ENCODE measurements around the gene ZBTB7C.

ZBTB7C gene

DNA sequence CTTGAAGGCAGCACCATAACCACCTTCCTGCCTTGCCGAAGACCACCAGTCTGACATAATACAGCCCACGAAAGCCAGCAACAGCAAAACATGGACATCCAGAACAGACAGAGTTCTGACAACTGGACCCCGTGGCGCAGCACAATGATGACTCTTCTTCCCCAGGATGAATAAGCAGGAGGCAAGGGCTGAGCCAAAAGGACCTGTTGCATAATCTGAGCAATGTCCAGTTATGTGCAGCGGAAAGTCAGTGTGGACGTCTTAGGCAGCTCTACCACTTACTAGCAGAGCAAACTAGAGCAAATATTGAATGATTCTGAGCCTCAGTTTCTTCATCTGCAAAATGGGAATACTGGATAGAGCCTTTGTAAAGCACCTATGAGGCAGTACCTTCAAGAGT is 225.1 kb downstream of the ZBTB7C start:
- no peak for DNase-seq

DNA sequence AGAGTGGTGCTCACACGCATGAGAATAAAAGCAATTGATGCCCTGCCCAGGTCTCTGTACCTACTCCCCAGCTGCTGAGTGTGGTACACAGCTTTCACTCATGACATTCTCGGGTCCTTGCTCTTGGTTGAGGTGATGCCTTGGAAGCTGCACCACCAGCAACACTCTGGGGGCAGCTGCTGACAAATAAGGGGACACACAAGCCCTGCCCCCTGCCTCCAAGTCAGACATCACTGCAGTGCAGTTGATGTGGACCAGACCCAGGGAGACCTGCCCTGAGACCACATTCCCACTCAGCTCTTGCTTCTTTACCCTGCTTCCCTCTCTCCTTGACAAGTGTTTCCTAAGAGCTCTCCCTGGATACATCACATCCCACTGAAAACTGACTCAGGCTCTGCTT is 225.6 kb downstream of the ZBTB7C start:
- no peak for DNase-seq

DNA sequence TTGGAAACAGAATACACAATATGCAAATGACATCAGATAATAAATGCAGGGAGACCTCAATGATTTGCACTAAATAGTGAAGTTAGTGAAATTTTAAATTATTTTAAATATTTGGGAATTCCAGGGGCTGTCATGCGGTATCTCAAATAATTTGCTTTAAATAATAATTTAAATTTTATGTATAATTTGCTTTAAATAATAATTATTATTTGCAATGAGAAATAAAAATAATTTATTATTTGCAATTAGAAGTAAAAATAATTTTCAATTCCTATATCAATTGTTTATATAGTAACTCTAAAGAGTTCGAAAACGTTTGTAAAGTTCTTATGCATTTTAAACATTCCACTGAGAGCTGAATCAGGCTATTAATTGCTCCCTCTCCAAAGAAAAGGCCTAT is 226.4 kb downstream of the ZBTB7C start:
- no peak for DNase-seq

DNA sequence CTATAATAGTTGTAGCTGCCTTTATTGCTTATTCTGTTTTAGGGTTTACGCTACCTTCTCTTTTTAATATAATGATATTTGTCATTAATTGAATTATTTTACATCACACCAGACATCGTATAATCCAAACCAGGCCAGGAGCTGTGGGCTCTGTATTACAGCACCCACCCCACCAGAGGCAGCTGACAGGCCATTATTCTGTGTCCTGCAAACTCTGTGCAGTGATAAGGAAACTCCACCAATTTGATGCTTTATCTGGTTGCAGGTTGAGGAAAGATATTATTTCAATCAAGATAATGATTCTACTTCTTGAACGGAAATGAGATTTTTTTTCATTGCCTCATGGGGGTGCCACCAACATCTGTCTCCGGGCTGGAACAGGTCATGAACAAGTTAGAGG is 227.3 kb downstream of the ZBTB7C start:
- DNase-seq, result no peak

DNA sequence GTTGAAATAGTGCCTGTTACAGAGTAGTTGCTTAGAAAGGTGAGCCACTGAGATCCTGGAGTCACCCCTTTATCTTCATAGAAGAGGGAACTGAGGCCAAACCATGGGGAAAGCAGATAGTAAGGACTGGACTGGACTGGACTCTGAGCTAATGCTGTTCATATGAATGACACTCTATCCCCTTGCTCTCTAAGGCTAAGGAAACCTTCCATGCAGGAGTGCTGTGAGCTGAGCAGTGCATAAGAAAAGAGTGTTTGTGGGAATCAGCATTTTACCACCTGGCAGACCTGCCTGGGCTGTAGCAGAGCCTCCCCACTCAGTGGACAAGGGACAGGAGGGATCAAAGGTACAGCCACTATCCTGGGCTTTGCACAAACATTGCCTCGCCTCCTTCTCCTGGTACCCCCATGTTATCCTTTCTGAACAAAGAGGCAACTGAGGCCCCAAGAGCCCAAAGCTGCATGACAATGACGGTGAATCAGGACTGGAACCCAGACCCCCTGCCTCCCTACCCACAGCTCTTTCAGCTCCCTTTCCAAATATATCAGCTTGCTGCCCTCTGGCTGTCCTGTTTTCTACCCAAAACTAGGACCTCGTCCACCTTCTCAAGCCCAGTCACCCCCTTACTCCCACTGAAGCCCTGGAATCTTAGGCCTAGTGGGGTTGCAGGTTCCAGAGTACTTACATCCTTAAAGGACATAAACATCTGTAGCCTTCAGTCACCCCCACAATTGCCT is 227.9 kb downstream of the ZBTB7C start:
- DNase-seq, result no peak

DNA sequence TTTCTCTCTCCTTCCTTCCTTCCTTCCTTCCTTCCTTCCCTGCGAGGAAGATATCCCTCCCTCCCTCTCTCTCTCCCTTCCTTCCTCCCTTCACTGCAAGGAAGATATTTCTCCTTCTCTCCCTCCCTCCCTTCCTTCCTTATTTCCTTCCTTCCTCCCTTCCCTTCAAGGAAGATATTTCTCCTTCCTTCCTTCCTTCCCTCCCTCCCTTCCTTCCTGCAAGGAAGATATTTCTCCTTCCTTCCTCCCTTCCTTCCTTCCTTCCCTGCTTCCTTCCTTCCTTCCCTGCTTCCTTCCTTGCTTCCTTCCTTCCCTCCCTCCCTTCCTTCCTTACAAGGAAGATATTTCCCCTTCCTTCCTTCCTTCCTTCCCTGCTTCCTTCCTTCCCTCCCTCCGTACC is 229.5 kb downstream of the ZBTB7C start:
- DNase-seq, result no peak

DNA sequence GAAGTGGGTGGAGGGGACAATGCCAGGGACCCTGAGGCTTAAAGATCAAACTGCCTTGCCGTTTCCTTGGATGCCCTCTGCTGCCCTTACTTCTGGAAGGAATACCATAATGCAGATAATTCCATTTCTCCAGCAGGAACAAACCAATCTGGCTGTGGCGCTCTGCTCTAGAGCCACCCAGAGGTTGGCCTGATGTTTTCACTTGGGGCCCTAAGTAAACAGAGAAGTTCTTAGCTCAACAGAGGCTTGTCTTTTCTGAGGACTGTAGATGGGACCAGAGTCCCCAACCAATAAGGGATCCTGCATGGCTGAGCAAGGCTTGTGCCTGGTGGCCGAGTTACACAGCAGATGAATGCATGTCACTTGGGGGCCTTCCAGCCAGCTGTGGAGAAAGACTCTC is 230.2 kb downstream of the ZBTB7C start:
- no peak for DNase-seq

DNA sequence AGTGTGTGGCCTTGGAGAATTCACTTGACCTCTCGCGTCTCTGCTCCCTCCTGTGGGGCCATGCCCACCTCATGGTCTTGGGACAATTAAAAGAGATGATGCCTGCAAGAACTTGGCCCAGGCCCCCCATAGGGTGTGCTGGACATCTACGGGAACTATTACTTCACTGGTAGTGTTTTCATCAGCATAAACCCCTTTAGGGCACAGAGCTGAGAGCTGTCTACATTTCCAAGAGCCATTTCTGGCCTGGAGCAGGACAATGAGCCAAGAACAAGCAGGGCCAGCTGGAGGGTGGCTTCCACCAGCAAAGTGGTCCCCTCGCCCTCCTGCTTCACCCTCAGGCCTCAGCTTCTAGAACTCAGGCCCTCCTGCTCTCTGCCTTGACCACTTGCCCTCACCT is 232.3 kb downstream of the ZBTB7C start:
- DNase-seq, result no peak

DNA sequence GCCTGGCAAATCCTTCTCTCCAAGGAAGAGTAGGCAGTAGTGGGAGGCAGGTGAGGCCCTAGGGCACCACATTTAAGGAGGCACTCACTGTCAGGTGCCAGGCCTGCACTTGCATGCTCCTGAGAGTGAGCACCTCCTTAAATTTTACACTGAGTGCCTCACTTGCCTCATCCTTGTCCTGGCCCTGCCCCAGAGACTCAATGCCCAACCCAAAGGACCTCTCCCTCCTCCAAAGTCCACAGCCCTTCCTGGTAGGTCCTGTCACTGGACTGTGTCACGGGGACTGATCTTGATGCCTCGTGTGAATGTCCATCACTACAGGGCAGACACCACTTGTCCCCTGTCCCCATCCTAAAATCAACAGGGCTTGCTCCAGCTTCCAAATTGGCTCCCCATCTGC is 235.6 kb downstream of the ZBTB7C start:
- no peak for DNase-seq

DNA sequence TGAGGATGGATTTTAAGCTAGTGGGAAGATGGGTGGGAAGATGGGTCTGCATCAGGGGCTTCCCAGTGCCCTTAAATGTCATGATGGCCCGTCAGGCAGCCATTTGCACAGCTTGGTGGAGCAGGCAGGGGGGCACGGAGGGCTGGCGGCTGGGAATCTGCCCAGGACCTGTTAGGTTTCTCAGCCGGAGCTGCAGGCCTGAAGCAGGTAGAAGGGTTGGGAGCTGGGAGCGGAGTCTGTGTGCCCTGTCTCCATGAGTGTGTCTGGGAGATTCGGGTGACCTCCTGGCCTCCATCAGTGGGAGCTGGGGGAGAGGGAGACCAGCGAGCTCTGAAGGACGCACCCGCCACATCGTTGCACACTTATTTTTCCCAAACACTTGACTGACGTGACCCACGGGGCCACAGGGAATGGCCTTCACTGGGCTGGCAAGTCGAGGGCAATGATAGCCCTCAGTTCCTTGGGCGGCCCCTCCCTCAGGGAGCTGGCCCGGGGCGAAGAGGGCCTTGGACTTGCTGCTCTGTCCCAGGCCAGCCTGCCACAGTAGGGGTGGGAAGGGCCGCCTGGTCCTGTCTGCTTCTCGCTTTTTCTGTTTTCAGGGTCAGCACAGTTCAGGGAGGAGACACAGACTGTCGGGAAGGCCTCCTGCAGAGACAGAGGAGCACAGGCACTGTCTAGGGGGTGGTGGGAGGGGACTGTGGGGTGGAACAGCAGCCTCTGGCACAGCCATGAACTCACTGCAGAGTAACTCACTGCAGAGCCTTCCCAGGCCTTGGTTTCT is 236.8 kb downstream of the ZBTB7C start:
- DNase-seq, result no peak

DNA sequence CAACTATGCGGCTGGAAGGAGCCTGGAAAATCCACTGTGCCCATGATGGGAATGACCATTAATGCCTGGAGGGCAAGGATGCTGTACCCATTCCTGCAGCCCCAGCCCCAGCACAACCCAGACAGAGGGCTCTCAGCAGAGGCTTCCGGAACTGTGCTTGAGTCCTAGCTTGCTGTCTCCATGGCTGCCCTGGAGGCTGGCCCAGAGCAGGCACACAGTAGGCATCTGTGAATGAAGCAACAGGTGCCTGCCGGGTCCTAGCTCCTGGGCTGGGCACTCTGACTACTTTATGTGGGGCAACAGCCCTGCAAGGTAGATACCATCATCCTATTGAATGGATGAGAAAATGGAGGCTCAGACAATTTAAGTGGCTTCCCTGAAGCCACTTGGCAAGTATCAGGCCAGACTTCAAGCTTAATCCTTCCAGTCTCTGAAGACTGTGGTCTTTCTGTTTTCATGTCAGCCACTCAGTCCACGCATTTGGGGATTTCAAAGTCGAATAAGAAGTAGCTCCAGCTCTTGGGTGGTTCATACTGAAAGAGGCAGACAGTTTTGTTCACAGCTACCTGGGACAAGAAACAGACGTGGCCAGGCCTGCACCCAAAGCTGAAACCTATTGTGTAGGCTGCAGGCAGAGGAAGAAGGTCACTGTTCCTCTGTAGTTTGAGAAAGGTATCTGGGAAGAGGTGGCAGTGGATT is 237.5 kb downstream of the ZBTB7C start:
- DNase-seq, result no peak

DNA sequence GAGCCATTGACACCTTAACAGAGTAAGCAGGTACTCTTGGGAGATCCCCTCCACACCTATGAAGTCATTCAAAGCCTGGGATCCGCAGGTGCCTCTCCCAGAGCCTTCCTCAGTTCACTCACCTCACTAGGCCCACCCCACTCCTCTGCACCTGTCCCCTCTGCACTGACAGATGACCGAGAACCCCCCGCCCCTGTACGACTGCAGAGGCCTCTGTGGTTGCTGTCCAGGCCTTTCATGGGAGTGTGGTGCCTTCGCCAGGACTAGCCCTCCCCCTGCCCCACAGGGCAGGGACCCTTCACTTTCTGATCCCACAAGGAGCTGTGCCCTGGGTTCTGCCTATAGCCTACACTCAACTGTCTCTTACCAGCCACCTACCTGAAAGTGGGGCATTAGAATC is 238.5 kb downstream of the ZBTB7C start:
- no peak for DNase-seq

DNA sequence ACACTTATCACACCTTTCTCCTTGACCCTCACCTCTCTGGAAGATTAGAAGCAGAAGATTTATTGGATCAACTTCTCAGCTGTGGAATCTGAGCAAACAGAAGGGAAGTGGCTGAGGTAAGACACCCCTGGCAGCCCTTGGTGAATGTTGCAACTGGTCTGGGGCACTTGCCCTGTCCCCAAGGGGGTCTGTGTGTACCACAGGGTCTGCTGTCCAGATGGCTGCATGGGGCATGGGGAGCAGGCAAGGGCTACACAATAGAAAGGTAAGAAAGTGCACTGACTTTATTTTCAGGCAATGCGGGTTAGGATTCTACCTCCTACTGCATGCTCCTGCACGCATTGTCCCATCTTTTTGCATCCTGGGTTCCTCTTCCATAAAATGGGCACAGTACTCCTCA is 240.3 kb downstream of the ZBTB7C start:
- no peak for DNase-seq

DNA sequence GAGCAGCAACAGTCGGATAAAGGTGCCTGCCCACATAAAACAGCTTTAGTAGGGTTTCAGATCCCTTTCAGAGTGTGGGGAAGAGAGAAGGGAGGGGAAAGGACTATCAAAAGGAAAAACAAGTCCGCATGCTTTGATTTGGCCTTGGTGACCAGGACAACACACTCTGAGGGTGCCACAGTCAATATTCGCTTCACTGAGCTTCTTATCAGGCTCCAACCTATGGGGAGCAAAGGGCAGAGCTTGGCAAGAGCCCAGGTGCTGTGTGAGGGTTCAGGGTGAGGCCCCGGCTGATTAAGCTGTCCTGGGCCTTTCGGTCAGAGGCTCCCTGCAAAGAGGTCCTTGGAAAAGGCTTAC is 241.3 kb downstream of the ZBTB7C start:
- DNase-seq, result no peak

DNA sequence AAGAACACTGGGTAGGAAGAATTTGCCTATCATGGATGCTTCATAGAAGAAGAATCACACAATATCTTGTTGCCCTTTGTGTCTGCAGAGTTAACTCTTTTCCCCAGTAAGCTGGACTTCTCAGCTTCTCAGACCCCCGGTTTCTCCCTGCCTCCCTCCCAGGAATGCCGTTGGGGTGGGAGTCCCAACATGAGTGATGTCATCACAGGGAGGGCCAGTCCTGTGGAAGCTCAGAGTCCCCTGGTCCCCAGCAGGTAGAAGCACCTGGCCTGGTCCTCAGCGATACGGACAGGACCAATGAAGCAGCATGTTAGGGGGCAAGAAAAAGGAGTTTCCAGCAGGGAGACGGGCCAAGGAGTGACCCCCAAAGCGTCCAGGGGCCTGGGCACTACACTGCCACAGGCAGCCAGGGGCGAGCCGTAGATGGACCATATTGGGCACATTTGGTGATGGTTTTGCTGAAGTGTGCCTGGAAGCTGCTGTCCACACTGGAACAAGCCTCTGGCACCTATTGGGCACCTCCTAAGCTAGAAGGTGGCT is 242.8 kb downstream of the ZBTB7C start:
- DNase-seq, result no peak

DNA sequence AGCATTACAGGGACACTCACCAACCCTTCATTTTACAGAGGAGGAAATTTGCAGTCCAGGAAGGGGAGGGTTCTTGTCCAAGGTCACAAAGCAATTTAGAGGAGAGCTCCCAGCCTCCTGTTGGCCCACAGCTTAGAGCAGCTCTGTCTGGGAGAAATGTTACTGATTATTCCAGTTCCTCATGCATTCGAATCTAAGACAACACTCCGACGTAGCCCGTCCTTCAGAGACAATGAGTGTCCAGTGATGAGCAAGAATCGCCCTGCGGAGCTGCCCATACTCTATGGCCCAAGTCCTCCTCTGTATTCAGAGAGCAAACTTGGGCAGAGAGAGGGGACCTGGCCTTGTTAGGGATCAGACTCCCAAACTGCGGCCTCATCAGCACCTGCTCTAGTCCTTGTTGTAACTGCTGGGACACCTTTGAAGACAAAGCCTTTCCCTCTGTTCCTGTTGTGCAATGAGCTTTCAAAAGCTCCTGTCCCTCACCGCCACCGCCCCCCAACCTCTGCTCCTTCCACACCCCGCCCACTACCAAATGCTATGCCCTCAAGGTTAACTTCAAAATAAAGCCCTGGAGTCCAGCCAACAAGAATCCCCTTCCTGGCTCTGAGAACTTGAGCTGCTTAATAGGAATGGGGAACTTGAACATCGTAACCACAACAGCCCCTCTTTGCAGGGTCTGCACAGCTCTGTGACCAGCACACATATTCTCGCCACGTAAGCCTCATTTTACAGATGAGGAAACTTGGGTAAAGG is 243.9 kb downstream of the ZBTB7C start:
- peak; percentile 57 to 63 for DNase-seq

DNA sequence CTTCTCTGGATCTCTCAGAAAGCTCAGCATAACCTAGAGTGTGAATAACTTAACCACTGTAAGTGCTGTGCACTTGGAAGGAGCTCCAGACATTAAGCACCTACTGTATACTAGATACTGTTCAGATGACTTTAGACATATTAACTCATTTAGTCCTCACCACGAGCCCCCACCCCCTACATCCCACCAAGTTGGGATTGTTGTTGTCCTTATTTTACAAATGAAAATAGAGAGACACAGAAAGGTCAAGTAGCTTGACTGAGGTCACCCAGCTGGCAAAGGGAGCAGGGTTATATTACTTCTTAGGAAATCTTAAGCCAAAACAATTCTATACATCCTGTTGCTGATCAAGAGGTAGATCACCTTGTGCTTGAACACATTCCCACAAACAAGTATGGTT is 244.5 kb downstream of the ZBTB7C start:
- no peak for DNase-seq

DNA sequence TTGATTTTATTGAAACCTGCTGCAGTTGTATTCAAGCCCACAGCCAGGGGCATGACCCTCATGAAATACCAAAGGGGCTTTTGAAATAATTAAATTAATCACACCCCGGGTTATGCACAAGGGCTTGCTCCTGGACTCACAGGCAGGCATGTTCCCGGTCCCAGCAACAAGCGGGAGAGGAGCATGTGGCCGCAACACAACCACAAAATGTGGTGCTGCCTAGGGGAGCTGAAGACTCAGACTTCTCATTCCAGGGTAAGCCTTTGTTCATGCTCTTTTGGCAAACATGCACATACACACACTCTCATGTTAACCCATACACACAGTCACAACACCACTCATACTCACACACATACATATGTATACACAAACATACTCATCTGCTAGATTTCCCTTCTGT is 245.1 kb downstream of the ZBTB7C start:
- DNase-seq, result no peak

DNA sequence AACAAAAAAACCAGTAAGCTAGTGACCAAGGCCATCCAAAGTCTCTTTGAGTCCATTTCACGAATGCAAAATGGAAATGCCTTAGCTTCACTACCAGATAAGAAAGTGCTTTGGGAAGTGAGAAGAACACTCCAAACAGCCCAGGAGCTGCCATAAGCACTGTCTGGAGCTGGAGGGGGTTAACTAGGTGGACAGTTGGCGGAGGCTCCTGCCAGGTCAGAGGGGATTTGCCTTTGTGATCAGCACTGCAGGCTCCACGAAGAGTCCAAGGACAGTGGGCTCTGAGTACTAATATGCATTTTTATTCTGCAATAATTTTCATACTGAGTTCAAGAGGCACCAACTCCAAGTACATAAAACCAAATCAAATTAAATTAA is 245.5 kb downstream of the ZBTB7C start:
- DNase-seq, result no peak

DNA sequence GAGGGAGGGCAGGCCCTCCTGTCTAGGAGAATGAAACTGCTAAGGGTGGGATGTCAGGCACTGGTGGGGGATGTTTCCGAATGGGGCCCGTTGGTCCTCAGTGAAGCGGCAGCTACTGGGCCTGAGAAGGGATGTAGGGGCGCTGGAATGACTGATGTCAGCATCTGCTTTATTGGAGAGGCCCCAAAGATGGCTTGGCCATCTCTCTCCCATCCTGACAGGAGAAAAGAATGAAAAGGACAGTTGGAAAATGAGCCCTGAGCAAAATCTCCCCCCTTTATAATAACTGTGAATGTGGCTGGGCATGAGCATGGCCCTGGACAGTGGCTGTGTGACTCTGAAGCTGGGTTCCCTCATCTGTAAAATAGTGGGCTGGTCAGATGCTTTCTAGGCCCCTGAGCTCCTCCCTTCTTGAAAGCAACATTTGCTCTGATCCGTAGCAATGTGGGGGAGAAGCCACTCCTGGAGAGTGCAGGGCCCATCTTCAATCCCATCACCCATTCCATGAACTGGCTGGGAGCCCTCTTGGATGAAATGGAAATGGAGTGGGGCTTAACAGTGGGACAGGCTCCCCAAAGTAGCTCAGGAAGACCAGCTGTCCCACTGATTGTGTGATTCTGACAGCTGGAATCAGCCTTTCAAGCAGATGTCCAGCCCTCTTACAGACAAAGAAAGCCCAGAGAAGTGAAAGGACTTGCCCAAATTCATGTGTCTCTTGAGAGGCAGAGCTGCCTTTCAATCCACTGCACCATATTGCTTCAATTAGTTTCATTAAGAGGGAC is 246.0 kb downstream of the ZBTB7C start:
- no peak for DNase-seq

DNA sequence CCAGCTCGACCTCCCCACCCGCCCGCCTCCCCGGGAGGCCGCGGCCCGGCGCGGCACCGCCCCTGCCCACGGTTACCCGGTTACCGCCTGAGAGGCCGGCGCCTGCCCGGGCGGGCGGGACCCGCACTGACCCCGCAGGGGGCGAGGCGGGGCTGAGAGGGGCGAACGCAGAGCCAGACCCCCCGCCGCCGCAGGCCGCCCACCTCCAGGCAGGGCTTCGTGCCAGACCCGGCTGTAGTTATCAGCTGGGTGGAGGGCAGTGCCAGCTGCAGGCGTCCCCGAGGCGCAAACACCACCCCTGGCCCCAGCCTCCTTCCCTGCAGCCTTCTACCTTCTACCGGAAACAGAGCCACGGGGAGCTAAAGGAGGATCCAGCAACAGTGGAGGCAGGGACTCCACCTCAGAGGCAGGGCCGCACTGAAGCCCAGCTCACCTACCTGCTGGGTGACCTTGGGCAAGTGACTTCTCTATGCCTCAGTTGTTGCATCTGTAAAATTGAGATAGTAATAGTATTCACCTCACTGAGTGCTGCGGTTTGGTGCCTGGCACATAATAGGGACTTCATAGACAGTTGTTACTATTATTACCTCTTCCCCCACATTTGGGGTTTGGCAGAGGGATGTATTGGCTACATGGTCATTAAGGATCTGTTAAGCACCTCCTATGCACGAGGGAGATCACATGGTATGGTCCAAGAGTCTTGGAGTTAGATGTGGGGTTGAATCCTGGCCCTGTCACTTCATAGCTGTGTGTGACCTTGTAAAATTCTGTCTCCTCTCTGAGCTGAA is 247.1 kb downstream of the ZBTB7C start:
- DNase-seq, result no peak

Measured in inflammatory macrophage (primary cell).